ENCODE results near the gene PIGQ. TPM values are rescaled to one million over a fixed set of nuclear protein-coding genes. Genes with fewer than 3 reads are reported as not detected.

PIGQ gene
- total RNA-seq, 1 experiment from 2014 or later: 58.0 TPM

DNA sequence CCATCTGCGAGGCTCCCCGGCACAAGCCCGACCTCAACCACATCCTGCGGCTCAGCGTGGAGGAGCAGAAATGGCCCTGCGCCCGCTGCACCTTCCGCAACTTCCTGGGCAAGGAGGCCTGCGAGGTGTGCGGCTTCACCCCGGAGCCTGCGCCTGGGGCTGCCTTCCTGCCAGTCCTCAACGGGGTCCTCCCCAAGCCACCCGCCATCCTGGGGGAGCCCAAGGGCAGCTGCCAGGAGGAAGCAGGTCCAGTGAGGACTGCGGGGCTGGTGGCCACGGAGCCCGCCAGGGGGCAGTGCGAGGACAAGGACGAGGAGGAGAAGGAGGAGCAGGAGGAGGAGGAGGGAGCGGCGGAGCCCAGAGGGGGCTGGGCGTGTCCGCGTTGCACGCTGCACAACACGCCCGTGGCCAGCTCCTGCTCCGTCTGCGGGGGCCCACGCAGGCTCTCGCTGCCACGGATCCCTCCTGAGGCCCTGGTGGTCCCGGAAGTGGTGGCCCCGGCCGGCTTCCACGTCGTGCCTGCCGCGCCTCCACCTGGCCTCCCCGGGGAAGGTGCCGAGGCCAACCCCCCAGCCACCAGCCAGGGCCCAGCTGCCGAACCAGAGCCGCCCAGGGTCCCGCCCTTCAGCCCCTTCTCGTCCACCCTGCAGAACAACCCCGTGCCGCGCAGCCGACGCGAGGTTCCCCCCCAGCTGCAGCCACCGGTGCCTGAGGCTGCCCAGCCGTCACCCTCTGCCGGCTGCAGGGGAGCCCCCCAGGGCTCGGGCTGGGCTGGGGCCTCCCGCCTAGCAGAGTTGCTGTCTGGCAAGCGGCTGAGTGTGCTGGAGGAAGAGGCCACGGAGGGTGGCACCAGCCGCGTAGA is 22.6 kb upstream of the PIGQ start:
- Histone ChIP-seq H3K79me1 (ENCODE audit: insufficient read depth, low read depth, low read length, poor library complexity, severe bottlenecking) (peaks cover 4% of the 10 kb centered on the region), H3K4ac (ENCODE audit: low read depth, low read length) (no peak overlapping the region), H2AK5ac (ENCODE audit: insufficient read length, low read length) (no peak overlapping the region), H3K56ac (ENCODE audit: insufficient read length, low read depth, low read length) (no peak overlapping the region), H4K8ac (replicated peaks; ENCODE audit: insufficient read length, low read depth, low read length) (no peak overlapping the region), H3K23me2 (ENCODE audit: insufficient read length, low read depth, low read length, poor library complexity, severe bottlenecking) (no peaks in the 10 kb centered on the region), H4K91ac (ENCODE audit: insufficient read length, low read depth, low read length) (no peak overlapping the region), H3K9me3 (ENCODE audit: control insufficient read depth, low read depth, low read length) (no peaks in the 10 kb centered on the region), H3K9ac (ENCODE audit: extremely low read depth, insufficient read length, low read length) (no peak overlapping the region), H3T11ph (ENCODE audit: low read length) (no peak overlapping the region), H4K5ac (ENCODE audit: insufficient read length, low read depth, low read length) (no peak overlapping the region), H3K23ac (ENCODE audit: insufficient read length, low read depth, low read length) (no peak overlapping the region), H2BK5ac (ENCODE audit: insufficient read length, low read length) (no peak overlapping the region), H3K79me2 (ENCODE audit: insufficient read depth, low read length) (no peaks in the 10 kb centered on the region), H3K18ac (ENCODE audit: insufficient read length, low read depth, low read length) (no peak overlapping the region), H3K4me1 (ENCODE audit: insufficient read depth, low read length) (no peaks in the 10 kb centered on the region), H2BK120ac (ENCODE audit: low read depth, low read length, poor library complexity, severe bottlenecking) (no peak overlapping the region), H4K20me1 (ENCODE audit: control insufficient read depth, insufficient read depth, insufficient read length) (no peaks in the 10 kb centered on the region), H3K27me3 (ENCODE audit: insufficient read depth, low read length) (no peaks in the 10 kb centered on the region), H2BK15ac (ENCODE audit: low read depth, low read length) (no peak overlapping the region), H2BK20ac (ENCODE audit: low read depth, low read length, poor library complexity, severe bottlenecking) (no peak overlapping the region), H3K14ac (ENCODE audit: insufficient read depth, low read length) (no peak overlapping the region), H3K4me2 (ENCODE audit: insufficient read depth, insufficient read length, low read length) (no peak overlapping the region), H2AFZ (ENCODE audit: low read length) (no peak overlapping the region), H3K27ac (ENCODE audit: insufficient read length, low read depth, low read length) (no peak overlapping the region), H2BK12ac (ENCODE audit: insufficient read length, low read depth, low read length) (no peak overlapping the region)
- Mint-ChIP-seq H3K36me3 (ENCODE audit: insufficient read depth in 1 of 3, low read depth in 3 of 3) (peaks cover 0 to 9% (median 2%) of the 10 kb centered on the region in 3 experiments; a peak in 3 of 7 replicates), H3K4me1 (no peaks in the 10 kb centered on the region), H3K9me3 (no peaks in the 10 kb centered on the region), H3K27ac (no peak overlapping the region), H3K27me3 (ENCODE audit: low read depth) (no peaks in the 10 kb centered on the region), H3K4me3 (no peak overlapping the region)
- WGBS (ENCODE audit: extremely low coverage, insufficient read length, low lambda C conversion rate): no CpG with 5 or more reads among the region's 60 CpGs
- peak; percentile 85 for DNase-seq
- TF ChIP-seq, protein P1, sequence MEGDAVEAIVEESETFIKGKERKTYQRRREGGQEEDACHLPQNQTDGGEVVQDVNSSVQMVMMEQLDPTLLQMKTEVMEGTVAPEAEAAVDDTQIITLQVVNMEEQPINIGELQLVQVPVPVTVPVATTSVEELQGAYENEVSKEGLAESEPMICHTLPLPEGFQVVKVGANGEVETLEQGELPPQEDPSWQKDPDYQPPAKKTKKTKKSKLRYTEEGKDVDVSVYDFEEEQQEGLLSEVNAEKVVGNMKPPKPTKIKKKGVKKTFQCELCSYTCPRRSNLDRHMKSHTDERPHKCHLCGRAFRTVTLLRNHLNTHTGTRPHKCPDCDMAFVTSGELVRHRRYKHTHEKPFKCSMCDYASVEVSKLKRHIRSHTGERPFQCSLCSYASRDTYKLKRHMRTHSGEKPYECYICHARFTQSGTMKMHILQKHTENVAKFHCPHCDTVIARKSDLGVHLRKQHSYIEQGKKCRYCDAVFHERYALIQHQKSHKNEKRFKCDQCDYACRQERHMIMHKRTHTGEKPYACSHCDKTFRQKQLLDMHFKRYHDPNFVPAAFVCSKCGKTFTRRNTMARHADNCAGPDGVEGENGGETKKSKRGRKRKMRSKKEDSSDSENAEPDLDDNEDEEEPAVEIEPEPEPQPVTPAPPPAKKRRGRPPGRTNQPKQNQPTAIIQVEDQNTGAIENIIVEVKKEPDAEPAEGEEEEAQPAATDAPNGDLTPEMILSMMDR (conservative IDR thresholded peaks at IDR 0.05): peak; percentile 70
